ENCODE data around the gene ABCC6.

DNA sequence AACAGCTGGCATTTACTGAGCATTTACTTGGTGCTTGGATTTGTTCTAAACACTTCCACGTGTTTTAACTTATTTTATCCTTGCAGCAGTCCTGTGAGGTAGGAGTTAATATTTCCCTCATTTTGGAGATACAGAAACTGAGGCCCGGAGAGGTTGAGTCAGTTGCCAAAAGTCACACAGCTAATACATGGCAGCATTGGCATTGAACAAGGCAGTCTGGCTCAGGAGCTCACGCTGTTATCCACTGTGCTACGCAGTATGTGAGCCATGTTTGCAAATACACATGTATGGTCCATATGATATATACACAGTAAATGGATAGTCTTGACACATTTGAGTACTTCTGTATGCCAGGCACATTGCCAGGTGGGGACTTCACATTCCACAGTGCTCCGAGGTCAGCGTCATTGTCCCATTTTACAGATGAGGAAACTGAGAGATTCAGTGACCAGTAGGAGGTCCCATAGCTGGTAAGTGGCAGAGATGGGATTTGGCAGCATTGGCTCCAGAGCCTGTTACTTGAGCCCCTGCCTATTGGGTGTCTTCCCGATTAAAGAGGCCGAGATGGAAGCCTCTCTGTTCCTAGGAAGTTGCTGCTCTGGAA, 110.7 kb downstream of the ABCC6 start:
- TF ChIP-seq EP300 (IDR thresholded peaks at IDR 0.05): no peak
- no peak for TF ChIP-seq POLR2A (IDR thresholded peaks at IDR 0.05)

Data from ovary (tissue), 1 donor.